ENCODE measurements around the gene C6.

Gene C6

GRCh38 chr5:41097642-41098041 is 115.7 kb downstream of the C6 start:
- H3K4me1 ChIP-seq (ENCODE audit: low read depth, poor library complexity, severe bottlenecking) = no peaks in the 10 kb centered on the region
- no peaks in the 10 kb centered on the region for H3K79me2 ChIP-seq (ENCODE audit: insufficient read depth, low read depth)
- H3K4me3 ChIP-seq (IDR thresholded peaks at IDR 0.05; ENCODE audit: insufficient read depth, low read depth, low read length) = no peak overlapping the region
- no peak overlapping the region for H3K9ac ChIP-seq
- H4K20me1 ChIP-seq (ENCODE audit: insufficient read depth) = no peaks in the 10 kb centered on the region
- H3K27me3 ChIP-seq (ENCODE audit: insufficient read depth, low read depth) = no peaks in the 10 kb centered on the region
- H3K27ac ChIP-seq = no peak overlapping the region
- no peak for TF ChIP-seq CTCF (conservative IDR thresholded peaks at IDR 0.05; ENCODE audit: low read depth, low read length)
- H2AFZ ChIP-seq (ENCODE audit: low read depth) = no peak overlapping the region
- H3K36me3 ChIP-seq (ENCODE audit: insufficient read depth) = no peaks in the 10 kb centered on the region
- no peak overlapping the region for H3K4me2 ChIP-seq

GRCh38 chr5:41095324-41096101 is 117.8 kb downstream of the C6 start:
- Histone ChIP-seq H3K4me2 (no peak overlapping the region), H3K27me3 (ENCODE audit: insufficient read depth, low read depth) (no peaks in the 10 kb centered on the region), H3K9ac (no peak overlapping the region), H3K4me1 (ENCODE audit: low read depth, poor library complexity, severe bottlenecking) (no peaks in the 10 kb centered on the region), H4K20me1 (ENCODE audit: insufficient read depth) (no peaks in the 10 kb centered on the region), H3K4me3 (IDR thresholded peaks at IDR 0.05; ENCODE audit: insufficient read depth, low read depth, low read length) (no peak overlapping the region), H3K79me2 (ENCODE audit: insufficient read depth, low read depth) (no peaks in the 10 kb centered on the region), H2AFZ (ENCODE audit: low read depth) (no peak overlapping the region), H3K36me3 (ENCODE audit: insufficient read depth) (no peaks in the 10 kb centered on the region), H3K27ac (no peak overlapping the region)
- TF ChIP-seq CTCF (conservative IDR thresholded peaks at IDR 0.05; ENCODE audit: low read depth, low read length) = no peak

GRCh38 chr5:41094871-41095270 is 118.5 kb downstream of the C6 start:
- Histone ChIP-seq H3K4me1 (ENCODE audit: low read depth, poor library complexity, severe bottlenecking) (no peaks in the 10 kb centered on the region), H3K36me3 (ENCODE audit: insufficient read depth) (no peaks in the 10 kb centered on the region), H3K27me3 (ENCODE audit: insufficient read depth, low read depth) (no peaks in the 10 kb centered on the region), H2AFZ (ENCODE audit: low read depth) (no peak overlapping the region), H4K20me1 (ENCODE audit: insufficient read depth) (no peaks in the 10 kb centered on the region), H3K4me3 (IDR thresholded peaks at IDR 0.05; ENCODE audit: insufficient read depth, low read depth, low read length) (no peak overlapping the region), H3K79me2 (ENCODE audit: insufficient read depth, low read depth) (no peaks in the 10 kb centered on the region), H3K27ac (no peak overlapping the region), H3K4me2 (no peak overlapping the region), H3K9ac (no peak overlapping the region)
- no peak for TF ChIP-seq CTCF (conservative IDR thresholded peaks at IDR 0.05; ENCODE audit: low read depth, low read length)

GRCh38 chr5:41093803-41094202 is 119.5 kb downstream of the C6 start:
- no peak overlapping the region for H3K4me2 ChIP-seq
- no peak overlapping the region for H3K4me3 ChIP-seq (IDR thresholded peaks at IDR 0.05; ENCODE audit: insufficient read depth, low read depth, low read length)
- no peaks in the 10 kb centered on the region for H4K20me1 ChIP-seq (ENCODE audit: insufficient read depth)
- no peak overlapping the region for H3K9ac ChIP-seq
- H2AFZ ChIP-seq (ENCODE audit: low read depth) = no peak overlapping the region
- no peak overlapping the region for H3K27ac ChIP-seq
- TF ChIP-seq CTCF (conservative IDR thresholded peaks at IDR 0.05; ENCODE audit: low read depth, low read length) = no peak
- no peaks in the 10 kb centered on the region for H3K4me1 ChIP-seq (ENCODE audit: low read depth, poor library complexity, severe bottlenecking)
- H3K27me3 ChIP-seq (ENCODE audit: insufficient read depth, low read depth) = no peaks in the 10 kb centered on the region
- H3K36me3 ChIP-seq (ENCODE audit: insufficient read depth) = no peaks in the 10 kb centered on the region
- H3K79me2 ChIP-seq (ENCODE audit: insufficient read depth, low read depth) = no peaks in the 10 kb centered on the region
